K562 (cell line): ENCODE measurements around the gene FOXJ1. TPM values are rescaled to one million over a fixed set of nuclear protein-coding genes. Genes with fewer than 3 reads are reported as not detected.
A peak's percentile ranks its signal among the peaks of the same experiment; 100 is the strongest.

Experiments
- FOXA1 ChIP-seq: fragments of 450-650 bp; IDR thresholded peaks from 2 replicates; pipeline ENCODE4 v1.6.1; 2016; ENCODE audit warnings: mild to moderate bottlenecking, borderline replicate concordance
- FOXJ3 ChIP-seq: sonication (generic); formaldehyde crosslinking; IDR thresholded peaks from 2 replicates; pipeline ENCODE4 v1.4.0; 2020; ENCODE audit warnings: mild to moderate bottlenecking, missing genetic modification reagents
- FOXP4 ChIP-seq: sonication (generic); formaldehyde crosslinking; IDR thresholded peaks from 2 replicates; pipeline ENCODE4 v1.8.0; 2022; ENCODE audit warnings: mild to moderate bottlenecking, missing genetic modification reagents, borderline replicate concordance
- HDAC1 ChIP-seq, 2 experiments: fragments of 450-650 bp; IDR thresholded peaks; 2 replicates each; pipeline ENCODE4 v1.6.1; 2016 to 2017; ENCODE audit warnings: inconsistent platforms in 1 of 2, mild to moderate bottlenecking in 1 of 2, moderate library complexity in 1 of 2
- HES1 ChIP-seq: fragments of 450-650 bp; IDR thresholded peaks from 2 replicates; pipeline ENCODE4 v1.6.1; 2016; ENCODE audit warnings: low read depth, mild to moderate bottlenecking, moderate library complexity
- NFRKB ChIP-seq: fragments of 450-650 bp; IDR thresholded peaks from 2 replicates; pipeline ENCODE4 v1.6.1; 2016; ENCODE audit warnings: low read depth
- NKRF ChIP-seq: fragments of 450-650 bp; IDR thresholded peaks from 2 replicates; pipeline ENCODE4 v1.6.1; 2016; ENCODE audit warnings: borderline replicate concordance
- NR2C1 ChIP-seq, 2 experiments: fragments of 450-650 bp; IDR thresholded peaks; 2 replicates each; pipeline ENCODE4 v1.6.1; 2017; ENCODE audit warnings: mild to moderate bottlenecking in 2 of 2, antibody characterized with exemption in 1 of 2, inconsistent platforms in 1 of 2, missing compliant biosample characterization in 1 of 2, missing genetic modification characterization in 1 of 2
- PCBP2 ChIP-seq: fragments of 200-400 bp; formaldehyde crosslinking; IDR thresholded peaks from 2 replicates; pipeline ENCODE4 v1.6.1; 2018; ENCODE audit warnings: low read length, low read depth, mild to moderate bottlenecking, moderate library complexity; ENCODE audit not compliant: poor library complexity, severe bottlenecking
- ZBTB40 ChIP-seq, 2 experiments: fragments of 450-650 bp in 1 of 2; sonication (generic) in 1 of 2; formaldehyde crosslinking in 1 of 2; IDR thresholded peaks; 2 replicates each; pipeline versions ENCODE4 v1.7.1 to v1.9.0; 2016 to 2022; ENCODE audit warnings: inconsistent platforms in 1 of 2, mild to moderate bottlenecking in 1 of 2, missing genetic modification reagents in 1 of 2
- ZNF146 ChIP-seq: IDR thresholded peaks from one replicate; pipeline ENCODE4 v1.6.1; 2018; ENCODE audit warnings: missing compliant biosample characterization; ENCODE audit not compliant: unreplicated experiment
- polyA plus RNA-seq, 8 experiments: library from polyadenylated mRNA; depleted of rRNA in 4 of 8; stranded (reverse) in 5 of 8; unstranded in 3 of 8; fragments of >200 nt; fragmentation: Nextera tagmentation in 2 of 8; fragmentation: Illumina TruSeq in 1 of 8; extraction: Ambion mirVana in 2 of 8; extraction: Trizol in 1 of 8; gene quantifications; 2 replicates each; pipeline versions ENCODE4 v1.2.1 to v1.2.3, GENCODE V29; 2011 to 2014; ENCODE audit warnings: inconsistent platforms in 1 of 8, missing spikeins in 1 of 8
- total RNA-seq, 7 experiments: library from RNA; depleted of rRNA in 6 of 7; stranded (reverse); fragments of >200 nt in 6 of 7; fragmentation: Illumina TruSeq in 2 of 7; extraction: Trizol in 2 of 7; gene quantifications; 2 replicates each; pipeline versions ENCODE4 v1.2.1 to v1.2.3, GENCODE V29; 2011 to 2021; ENCODE audit warnings: low replicate concordance in 1 of 7

Gene FOXJ1
- total and polyA plus RNA-seq, 9 of the 15 experiments (the other 6 are each of a cell fraction or from before 2014, with no cell fraction given), result 0.07 TPM; not detected in 8

- TF ChIP-seq ZBTB40 (IDR thresholded peaks at IDR 0.05) (0 out of 2 replicates have a peak, but pooled peaks have one; percentile 33), ZBTB40 (CRISPR knock-in tag; IDR thresholded peaks at IDR 0.05) (0 out of 2 replicates have a peak, but pooled peaks have one; percentile 20), NFRKB (no peak), ZNF146 (CRISPR knock-in tag) (no peak), FOXA1 (no peak), PCBP2 (no peak), HES1 (no peak), NKRF (peak; percentile 86), FOXJ3 (CRISPR knock-in tag) (peak; percentile 93), HDAC1 (IDR thresholded peaks at IDR 0.05) (peak in 1 of 2 experiments; percentile 90; a peak in 2 of 4 replicates), NR2C1 (IDR thresholded peaks at IDR 0.05) (no peak), NR2C1 (tag; IDR thresholded peaks at IDR 0.05) (no peak), FOXP4 (CRISPR knock-in tag) (0 out of 2 replicates have a peak, but pooled peaks have one; percentile 29)
Observed at GRCh38 chr17:76141212-76142038, at the start of gene FOXJ1 (continued).
